ENCODE measurements around the gene LRIT1.

- TF ChIP-seq CTCF (IDR thresholded peaks at IDR 0.05) (no peak), POLR2A (IDR thresholded peaks at IDR 0.05) (no peak)
Measured at GRCh38 chr10:84290235-84290634, 48.9 kb upstream of the LRIT1 start.
